HL-60 (cell line): ENCODE data around the gene ODC1.

Experiments
- CTCF ChIP-seq: IDR thresholded peaks from one replicate; pipeline ENCODE4 v1.5.1; 2011; ENCODE audit warnings: low read length, control low read depth, inconsistent platforms; ENCODE audit not compliant: insufficient read depth
- POLR2AphosphoS5 ChIP-seq: IDR thresholded peaks from 2 replicates; pipeline ENCODE4 v1.6.1; 2012; ENCODE audit warnings: low read depth

GRCh38 chr2:10432311-10433181 lies 15.6 kb downstream of the ODC1 start:
- TF ChIP-seq CTCF = no peak
- no peak for TF ChIP-seq POLR2AphosphoS5
